ENCODE data around the gene PGM3.

DNA sequence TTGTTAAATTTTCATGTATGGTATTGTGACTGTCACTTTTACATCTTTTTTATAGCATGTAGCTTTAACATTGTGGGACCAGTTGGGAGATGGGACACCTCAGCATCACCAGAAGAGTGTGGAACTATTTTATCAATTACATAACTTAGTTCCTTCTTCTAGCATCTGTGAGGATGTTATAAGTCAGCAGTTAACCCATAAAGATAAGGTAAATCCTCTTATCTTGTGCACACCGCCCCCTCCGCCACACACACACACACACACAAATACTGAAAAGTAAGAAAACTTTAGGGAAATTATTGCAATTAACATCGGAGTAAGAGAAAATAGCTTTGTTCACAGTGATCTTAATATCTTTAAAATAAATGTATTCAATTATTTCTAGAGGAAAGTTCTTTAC is 60.9 kb downstream of the PGM3 start:
- TF ChIP-seq EZH2 (IDR thresholded peaks at IDR 0.05; ENCODE audit: low read length, unreplicated experiment) = no peak
- TF ChIP-seq, protein P1, sequence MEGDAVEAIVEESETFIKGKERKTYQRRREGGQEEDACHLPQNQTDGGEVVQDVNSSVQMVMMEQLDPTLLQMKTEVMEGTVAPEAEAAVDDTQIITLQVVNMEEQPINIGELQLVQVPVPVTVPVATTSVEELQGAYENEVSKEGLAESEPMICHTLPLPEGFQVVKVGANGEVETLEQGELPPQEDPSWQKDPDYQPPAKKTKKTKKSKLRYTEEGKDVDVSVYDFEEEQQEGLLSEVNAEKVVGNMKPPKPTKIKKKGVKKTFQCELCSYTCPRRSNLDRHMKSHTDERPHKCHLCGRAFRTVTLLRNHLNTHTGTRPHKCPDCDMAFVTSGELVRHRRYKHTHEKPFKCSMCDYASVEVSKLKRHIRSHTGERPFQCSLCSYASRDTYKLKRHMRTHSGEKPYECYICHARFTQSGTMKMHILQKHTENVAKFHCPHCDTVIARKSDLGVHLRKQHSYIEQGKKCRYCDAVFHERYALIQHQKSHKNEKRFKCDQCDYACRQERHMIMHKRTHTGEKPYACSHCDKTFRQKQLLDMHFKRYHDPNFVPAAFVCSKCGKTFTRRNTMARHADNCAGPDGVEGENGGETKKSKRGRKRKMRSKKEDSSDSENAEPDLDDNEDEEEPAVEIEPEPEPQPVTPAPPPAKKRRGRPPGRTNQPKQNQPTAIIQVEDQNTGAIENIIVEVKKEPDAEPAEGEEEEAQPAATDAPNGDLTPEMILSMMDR (conservative IDR thresholded peaks at IDR 0.05; ENCODE audit: low read depth, low read length) = no peak
- TF ChIP-seq EZH2phosphoT487 (IDR thresholded peaks at IDR 0.05; ENCODE audit: borderline replicate concordance, low read length) = no peak
